ENCODE data around the gene R3HDM2. TPM values are rescaled to one million over a fixed set of nuclear protein-coding genes. Genes with fewer than 3 reads are reported as not detected.

R3HDM2 gene
- total RNA-seq, 1 experiment from 2014 or later = 64.8 TPM

- TF ChIP-seq, protein P1, sequence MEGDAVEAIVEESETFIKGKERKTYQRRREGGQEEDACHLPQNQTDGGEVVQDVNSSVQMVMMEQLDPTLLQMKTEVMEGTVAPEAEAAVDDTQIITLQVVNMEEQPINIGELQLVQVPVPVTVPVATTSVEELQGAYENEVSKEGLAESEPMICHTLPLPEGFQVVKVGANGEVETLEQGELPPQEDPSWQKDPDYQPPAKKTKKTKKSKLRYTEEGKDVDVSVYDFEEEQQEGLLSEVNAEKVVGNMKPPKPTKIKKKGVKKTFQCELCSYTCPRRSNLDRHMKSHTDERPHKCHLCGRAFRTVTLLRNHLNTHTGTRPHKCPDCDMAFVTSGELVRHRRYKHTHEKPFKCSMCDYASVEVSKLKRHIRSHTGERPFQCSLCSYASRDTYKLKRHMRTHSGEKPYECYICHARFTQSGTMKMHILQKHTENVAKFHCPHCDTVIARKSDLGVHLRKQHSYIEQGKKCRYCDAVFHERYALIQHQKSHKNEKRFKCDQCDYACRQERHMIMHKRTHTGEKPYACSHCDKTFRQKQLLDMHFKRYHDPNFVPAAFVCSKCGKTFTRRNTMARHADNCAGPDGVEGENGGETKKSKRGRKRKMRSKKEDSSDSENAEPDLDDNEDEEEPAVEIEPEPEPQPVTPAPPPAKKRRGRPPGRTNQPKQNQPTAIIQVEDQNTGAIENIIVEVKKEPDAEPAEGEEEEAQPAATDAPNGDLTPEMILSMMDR (IDR thresholded peaks at IDR 0.05; ENCODE audit: unreplicated experiment) = no peak
- no peaks in the 10 kb centered on the region for H3K9me3 Mint-ChIP-seq (ENCODE audit: unreplicated experiment)
- no peaks in the 10 kb centered on the region for H3K4me1 Mint-ChIP-seq (ENCODE audit: insufficient read depth, unreplicated experiment)
- H3K36me3 Mint-ChIP-seq (ENCODE audit: insufficient read depth, unreplicated experiment) = peaks cover 53% of the 10 kb centered on the region
- H3K27ac Mint-ChIP-seq (ENCODE audit: low read depth, unreplicated experiment) = peak overlapping the region; percentile 18
- intact Hi-C loops (cut with micrococcal nuclease) = loop anchor here (5.0 kb wide), 1 partner anchor 47 kb away; no protein-coding TSS in a partner anchor
- no peaks in the 10 kb centered on the region for H3K27me3 Mint-ChIP-seq (ENCODE audit: insufficient read depth, unreplicated experiment)
- ChIA-PET POLR2A (interaction anchor here (1.5 kb wide), 1 partner anchor 18 kb away, joined by 4 read pairs; no protein-coding TSS in a partner anchor), CTCF (interaction anchor here (1.2 to 13.7 kb wide), 2 partner anchors 46 to 194 kb away, joined by 5 to 139 read pairs; partner anchors contain the start of gene INHBE)
- no peak for DNase-seq (ENCODE audit: unreplicated experiment)
- no TSS peak for BruUV-seq (replicated peaks)
- no peak overlapping the region for H3K4me3 Mint-ChIP-seq (ENCODE audit: unreplicated experiment)
Measured at GRCh38 chr12:57260366-57260765, 170.5 kb downstream of the R3HDM2 start.

- no peaks in the 10 kb centered on the region for H3K27me3 Mint-ChIP-seq (ENCODE audit: insufficient read depth, unreplicated experiment)
- no peak for DNase-seq (ENCODE audit: unreplicated experiment)
- CTCF ChIA-PET = interaction anchor here (0.7 to 13.7 kb wide), 4 partner anchors 16 to 195 kb away, joined by 3 to 139 read pairs (median 5); partner anchors contain the start of gene INHBE
- intact Hi-C loops (cut with micrococcal nuclease) = no loop called here
- POLR2A ChIA-PET = interaction anchor here (1.5 kb wide), 1 partner anchor 17 kb away, joined by 4 read pairs; no protein-coding TSS in a partner anchor
- H3K4me1 Mint-ChIP-seq (ENCODE audit: insufficient read depth, unreplicated experiment) = no peaks in the 10 kb centered on the region
- TF ChIP-seq, protein P1 (IDR thresholded peaks at IDR 0.05; ENCODE audit: unreplicated experiment) = no peak
- H3K27ac Mint-ChIP-seq (ENCODE audit: low read depth, unreplicated experiment) = no peak overlapping the region
- H3K36me3 Mint-ChIP-seq (ENCODE audit: insufficient read depth, unreplicated experiment) = peaks cover 47% of the 10 kb centered on the region
- no TSS peak for BruUV-seq (replicated peaks)
- H3K4me3 Mint-ChIP-seq (ENCODE audit: unreplicated experiment) = no peak overlapping the region
- no peaks in the 10 kb centered on the region for H3K9me3 Mint-ChIP-seq (ENCODE audit: unreplicated experiment)
Measured at GRCh38 chr12:57258977-57259970, 171.6 kb downstream of the R3HDM2 start.

GRCh38 chr12:57255916-57256315, 174.9 kb downstream of the R3HDM2 start:
- H3K9me3 Mint-ChIP-seq (ENCODE audit: unreplicated experiment) = no peaks in the 10 kb centered on the region
- H3K27me3 Mint-ChIP-seq (ENCODE audit: insufficient read depth, unreplicated experiment) = no peaks in the 10 kb centered on the region
- ChIA-PET POLR2A (no interaction called here), CTCF (interaction anchor here (1.2 to 13.7 kb wide), 2 partner anchors 42 to 199 kb away, joined by 3 to 139 read pairs; partner anchors contain the start of gene INHBE)
- BruUV-seq (replicated peaks) = no TSS peak
- no peak overlapping the region for H3K4me3 Mint-ChIP-seq (ENCODE audit: unreplicated experiment)
- intact Hi-C loops (cut with micrococcal nuclease) = no loop called here
- H3K4me1 Mint-ChIP-seq (ENCODE audit: insufficient read depth, unreplicated experiment) = no peaks in the 10 kb centered on the region
- DNase-seq (ENCODE audit: unreplicated experiment) = no peak
- TF ChIP-seq, protein P1 (IDR thresholded peaks at IDR 0.05; ENCODE audit: unreplicated experiment) = no peak
- H3K36me3 Mint-ChIP-seq (ENCODE audit: insufficient read depth, unreplicated experiment) = peaks cover 40% of the 10 kb centered on the region
- H3K27ac Mint-ChIP-seq (ENCODE audit: low read depth, unreplicated experiment) = no peak overlapping the region
